Gastrocnemius medialis (tissue), 4 donors: ENCODE data around the gene UNC119.

ENCODE experiments used
- CTCF ChIP-seq, 5 experiments: fragments of 450-650 bp in 3 of 5; fragments of 200-600 bp in 2 of 5; sonication (generic) in 2 of 5; IDR thresholded peaks in 4 of 5; conservative IDR thresholded peaks in 1 of 5; 1 replicate in 4 of 5; 2 replicates in 1 of 5; pipeline ENCODE4 v1.5.1; 2016 to 2019; ENCODE audit warnings: antibody characterized with exemption in 5 of 5, mild to moderate bottlenecking in 3 of 5, moderate library complexity in 3 of 5
- POLR2A ChIP-seq, 2 donors: fragments of 450-650 bp; IDR thresholded peaks; one replicate each; pipeline ENCODE4 v1.6.1; 2017; ENCODE audit warnings: antibody characterized with exemption in 2 of 2, mild to moderate bottlenecking in 2 of 2, moderate library complexity in 2 of 2

DNA sequence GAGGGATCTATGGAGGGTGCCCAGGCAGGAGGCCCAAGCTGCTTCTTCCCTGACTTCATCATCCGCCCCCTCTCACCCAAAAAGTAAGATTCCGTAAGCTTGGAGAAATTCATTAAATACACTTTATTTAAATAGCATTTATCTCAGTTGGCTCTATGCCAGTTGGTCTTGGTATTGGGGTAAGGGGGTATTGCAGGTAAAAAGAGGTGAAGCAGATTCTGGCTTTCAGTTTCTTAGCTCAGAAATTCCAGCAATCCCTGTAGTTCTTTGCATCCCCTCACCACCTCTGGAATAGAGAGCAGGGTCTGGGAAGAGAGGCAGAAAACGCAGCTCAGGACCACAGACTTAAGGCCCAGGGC is 25.0 kb upstream of the UNC119 start:
- no peak for TF ChIP-seq CTCF (IDR thresholded peaks at IDR 0.05 in 4 of 5, conservative IDR thresholded peaks at IDR 0.05 in 1 of 5)
- TF ChIP-seq POLR2A (IDR thresholded peaks at IDR 0.05) = no peak
